HFFc6 (cell line): ENCODE data around the gene KIF26B. TPM values are rescaled to one million over a fixed set of nuclear protein-coding genes. Genes with fewer than 3 reads are reported as not detected.

ENCODE experiments used
- DNase-seq: peaks from one replicate; pipeline ENCODE4 v3.0.0-alpha.2; 2018
- H3K27ac Mint-ChIP-seq: 2 replicates; pipeline ENCODE4 v1.8.0; 2020; ENCODE audit warnings: mild to moderate bottlenecking, mixed read lengths
- H3K27me3 Mint-ChIP-seq: 2 replicates; pipeline ENCODE4 v1.8.0; 2021; ENCODE audit warnings: mild to moderate bottlenecking, moderate library complexity, mixed read lengths; ENCODE audit not compliant: insufficient read depth
- H3K36me3 Mint-ChIP-seq: 2 replicates; pipeline ENCODE4 v1.8.0; 2021; ENCODE audit warnings: low read depth, mixed read lengths
- H3K4me1 Mint-ChIP-seq: 2 replicates; pipeline ENCODE4 v1.8.0; 2020; ENCODE audit warnings: low read depth, mixed read lengths
- H3K4me3 Mint-ChIP-seq: 2 replicates; pipeline ENCODE4 v1.8.0; 2020; ENCODE audit warnings: mild to moderate bottlenecking, moderate library complexity, mixed read lengths
- H3K9me3 Mint-ChIP-seq: 2 replicates; pipeline ENCODE4 v1.8.0; 2020; ENCODE audit warnings: mild to moderate bottlenecking, mixed read lengths
- CTCF ChIP-seq: fragments of 200-600 bp; sonication (generic); IDR thresholded peaks from 2 replicates; pipeline ENCODE4 v1.5.0; 2021; ENCODE audit warnings: antibody characterized with exemption, mild to moderate bottlenecking
- total RNA-seq, 6 experiments: library from RNA; stranded (reverse); fragmentation: NEBNext Ultra II Directional; extraction: Animal tissue kit (Norgen Biotek cat#: 25700); gene quantifications; 2 replicates in 1 of 6; 3 replicates in 5 of 6; pipeline ENCODE4 v1.2.3, GENCODE V29; 2021

The KIF26B gene
- total RNA-seq, 6 experiments from 2014 or later, result 4.6 to 7.5 (median 5.5) TPM

- DNase-seq, result no peak
- Mint-ChIP-seq H3K4me3 (no peak overlapping the region), H3K27me3 (no peaks in the 10 kb centered on the region), H3K27ac (no peak overlapping the region), H3K4me1 (peaks cover 4% of the 10 kb centered on the region), H3K36me3 (no peaks in the 10 kb centered on the region), H3K9me3 (no peaks in the 10 kb centered on the region)
- TF ChIP-seq CTCF, result no peak
These were observed 67.0 kb downstream of the KIF26B start for GRCh38 chr1:245221805-245222204.

DNA sequence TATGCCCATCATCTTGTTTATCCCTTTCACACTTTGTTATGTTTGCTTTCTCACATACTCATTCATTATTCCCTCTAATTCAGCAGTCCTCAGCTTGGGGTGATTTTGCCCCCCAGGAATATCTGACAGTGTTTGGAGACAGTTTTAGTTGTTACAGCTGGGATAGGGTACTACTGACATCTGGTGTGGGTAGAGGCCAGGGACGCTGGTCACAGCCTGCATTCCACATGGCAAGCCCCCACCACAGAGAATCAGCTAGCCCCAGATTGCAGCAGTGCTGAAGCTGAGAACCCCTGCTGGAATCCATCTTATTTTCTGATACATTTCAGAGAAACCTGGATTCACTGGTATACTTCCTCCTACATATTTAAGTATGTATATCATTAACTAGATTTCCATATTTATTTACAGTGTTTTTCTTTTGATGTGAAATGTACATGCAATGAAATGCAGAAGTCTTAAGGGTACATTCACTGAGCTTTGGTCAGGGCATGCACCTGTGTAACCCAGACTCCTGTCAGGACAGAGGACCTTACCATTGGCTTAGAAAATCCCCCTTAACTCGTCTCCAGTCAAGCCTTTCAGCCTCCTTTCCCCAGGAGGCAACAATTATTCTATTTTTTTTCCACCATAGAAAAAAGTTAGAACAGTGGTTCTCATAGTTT is 68.3 kb downstream of the KIF26B start:
- no peaks in the 10 kb centered on the region for H3K36me3 Mint-ChIP-seq
- H3K9me3 Mint-ChIP-seq, result no peaks in the 10 kb centered on the region
- H3K4me1 Mint-ChIP-seq, result no peaks in the 10 kb centered on the region
- H3K27ac Mint-ChIP-seq, result no peak overlapping the region
- no peak overlapping the region for H3K4me3 Mint-ChIP-seq
- no peak for DNase-seq
- TF ChIP-seq CTCF, result no peak
- H3K27me3 Mint-ChIP-seq, result no peaks in the 10 kb centered on the region

DNA sequence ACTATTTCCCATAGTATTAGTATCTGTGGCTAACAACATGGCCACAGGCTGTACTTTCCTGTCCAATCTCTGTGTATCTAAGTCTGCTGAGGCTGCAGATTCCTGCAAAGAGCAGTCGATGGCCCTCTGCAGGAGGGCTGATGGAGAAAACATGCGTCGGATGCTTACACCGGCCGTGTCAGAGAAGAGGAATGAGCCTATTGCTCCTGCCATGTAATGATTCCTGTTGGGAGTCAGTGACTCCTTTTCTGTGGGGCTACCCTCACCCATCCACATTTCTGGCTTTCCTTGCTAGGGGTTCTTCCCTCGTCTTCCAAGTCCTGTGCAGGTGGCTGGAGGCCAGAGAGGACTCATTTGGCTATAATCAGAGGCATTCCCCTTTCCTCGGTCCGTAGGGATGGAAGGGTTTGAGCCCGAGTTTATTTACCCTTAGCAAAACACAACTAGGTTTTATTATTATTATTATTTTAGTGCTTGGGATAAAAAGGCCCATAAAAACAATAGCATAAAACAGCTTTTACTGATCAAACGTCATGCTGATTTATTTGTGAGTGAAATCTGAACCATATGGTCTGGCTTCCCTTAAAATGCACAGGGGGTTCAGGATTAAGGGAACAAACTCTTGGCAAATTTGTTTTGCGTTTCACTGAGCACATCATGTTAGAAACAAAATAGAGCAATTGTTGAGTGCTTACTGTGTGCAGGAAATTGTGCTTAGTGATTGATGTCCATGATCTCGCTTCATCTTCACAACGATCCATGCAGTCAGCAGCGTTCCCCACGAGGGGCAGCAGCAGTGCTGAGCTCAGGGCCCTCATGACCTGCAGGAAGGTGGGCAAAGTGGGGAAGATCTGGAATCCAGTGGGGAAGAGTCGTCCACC is 70.8 kb downstream of the KIF26B start:
- H3K9me3 Mint-ChIP-seq, result no peaks in the 10 kb centered on the region
- no peak overlapping the region for H3K4me3 Mint-ChIP-seq
- H3K27me3 Mint-ChIP-seq, result no peaks in the 10 kb centered on the region
- DNase-seq, result peak; percentile 41
- no peak overlapping the region for H3K27ac Mint-ChIP-seq
- no peaks in the 10 kb centered on the region for H3K4me1 Mint-ChIP-seq
- no peaks in the 10 kb centered on the region for H3K36me3 Mint-ChIP-seq
- no peak for TF ChIP-seq CTCF

GRCh38 chr1:245226203-245226499 is 71.4 kb downstream of the KIF26B start:
- Mint-ChIP-seq H3K4me1 (no peaks in the 10 kb centered on the region), H3K9me3 (no peaks in the 10 kb centered on the region), H3K27ac (no peak overlapping the region), H3K4me3 (no peak overlapping the region), H3K36me3 (no peaks in the 10 kb centered on the region), H3K27me3 (no peaks in the 10 kb centered on the region)
- TF ChIP-seq CTCF, result no peak
- no peak for DNase-seq

DNA sequence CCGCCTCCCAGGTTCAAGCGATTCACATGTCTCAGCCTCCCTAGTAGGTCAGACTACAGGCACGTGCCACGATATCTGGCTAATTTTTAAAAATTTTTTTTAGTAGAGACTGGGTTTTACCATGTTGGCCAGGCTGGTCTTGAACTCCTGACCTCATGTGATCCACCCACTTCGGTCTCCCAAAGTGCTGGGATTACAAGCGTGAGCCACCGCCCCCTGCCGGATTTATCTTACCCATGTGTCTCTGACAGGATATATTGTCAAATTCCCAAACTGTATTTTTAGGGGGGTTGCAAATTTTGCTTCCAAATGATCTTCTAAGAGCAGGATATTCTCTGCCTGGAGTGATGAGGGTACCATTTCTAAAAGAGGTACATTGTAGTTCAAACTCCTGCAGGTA is 74.3 kb downstream of the KIF26B start:
- Mint-ChIP-seq H3K9me3 (no peaks in the 10 kb centered on the region), H3K36me3 (no peaks in the 10 kb centered on the region), H3K27me3 (no peaks in the 10 kb centered on the region), H3K27ac (no peak overlapping the region), H3K4me3 (no peak overlapping the region), H3K4me1 (no peaks in the 10 kb centered on the region)
- DNase-seq, result no peak
- TF ChIP-seq CTCF, result no peak
